GM18868 (cell line): ENCODE measurements around the gene BICRAL.
"Not testable (repeated sequence)": the region's sequence is repeated elsewhere in the genome, so short reads cannot be mapped to it uniquely, and the experiment has no call there.

Source experiments
- ATAC-seq: cut with Tn5 transposase; IDR thresholded peaks from one replicate; pipeline ENCODE4 v1.9.1; 2021; ENCODE audit warnings: mild to moderate bottlenecking, moderate library complexity; ENCODE audit not compliant: unreplicated experiment

The BICRAL gene

DNA sequence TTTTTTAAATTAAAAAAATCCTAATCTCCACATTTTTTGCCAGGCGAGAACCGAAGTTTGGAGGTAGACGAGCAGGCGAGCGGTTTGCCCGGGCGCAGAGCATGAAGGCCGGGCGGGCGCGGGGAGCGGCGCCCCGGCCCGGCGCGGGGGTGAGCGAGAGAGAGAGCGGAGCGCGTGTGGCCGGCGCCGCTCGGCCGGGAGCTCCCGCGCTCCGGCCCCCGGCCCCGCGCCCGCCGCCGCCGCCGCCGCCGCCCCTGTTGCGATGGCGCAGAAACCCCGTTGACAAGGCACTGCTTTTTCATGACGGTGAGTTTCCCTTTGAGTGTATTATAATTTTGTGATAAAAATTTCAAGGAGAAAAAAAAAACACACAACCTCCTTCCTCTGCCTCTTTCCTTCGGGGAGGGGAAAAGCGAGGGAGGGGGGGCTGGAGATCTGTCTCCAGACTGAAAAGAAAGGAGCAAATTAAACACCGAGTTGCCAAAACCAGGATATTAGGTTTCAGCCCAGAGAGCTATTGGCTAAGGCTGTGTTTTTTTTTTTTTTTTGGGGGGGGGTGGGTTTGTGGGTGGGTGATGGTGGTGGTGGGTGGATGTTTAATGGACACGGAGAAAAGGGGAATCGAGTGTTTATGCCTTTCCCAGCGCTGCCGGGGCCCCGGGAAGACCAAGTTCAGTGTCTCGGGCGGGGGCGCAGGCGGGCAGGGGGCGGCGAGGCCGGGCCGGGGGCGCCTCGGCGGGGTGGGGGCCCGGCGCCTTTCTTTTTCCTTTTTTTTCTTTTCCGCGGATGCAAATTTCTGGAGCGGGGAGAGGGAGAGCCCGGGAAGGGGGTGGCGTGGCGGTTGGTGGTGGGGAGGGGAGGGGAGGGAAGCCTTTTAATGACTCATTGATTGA, at the start of gene BICRAL:
Gene BICRAL, plus strand, starts transcription at position 257 of the 893 bp plus-strand sequence. CDS start 39,971 bp downstream, outside the sequence.
- ATAC-seq, result no peak

- ATAC-seq, result not testable (repeated sequence)
Observed at GRCh38 chr6:42733867-42734481, 47.9 kb upstream of the BICRAL start.

DNA sequence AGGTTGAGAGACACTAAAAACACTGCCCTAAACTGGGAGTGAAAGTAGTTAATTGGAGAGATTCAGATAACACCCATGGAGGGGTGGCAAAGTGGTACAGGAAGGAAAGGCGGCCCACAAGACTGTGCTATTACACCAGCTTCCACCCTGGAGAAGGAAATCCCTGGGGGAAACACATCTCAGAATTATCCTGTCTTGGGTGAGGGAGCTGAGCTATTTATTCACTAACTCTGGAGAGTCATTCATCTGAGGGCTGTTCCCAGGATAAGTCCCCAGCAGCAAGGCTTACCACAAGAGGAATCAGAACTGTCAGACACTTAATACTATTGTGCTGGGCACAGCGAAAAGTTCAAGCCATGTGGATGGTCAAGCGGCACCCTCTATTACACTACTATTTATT, 45.9 kb upstream of the BICRAL start:
- no peak for ATAC-seq

GRCh38 chr6:42740725-42741124, 41.1 kb upstream of the BICRAL start:
- no peak for ATAC-seq

- ATAC-seq, result no peak
Observed at GRCh38 chr6:42742116-42742894, 39.5 kb upstream of the BICRAL start.

- no peak for ATAC-seq
Observed at GRCh38 chr6:42744351-42744893, 37.4 kb upstream of the BICRAL start.

- no peak for ATAC-seq
Observed at GRCh38 chr6:42745083-42745639, 36.7 kb upstream of the BICRAL start.

DNA sequence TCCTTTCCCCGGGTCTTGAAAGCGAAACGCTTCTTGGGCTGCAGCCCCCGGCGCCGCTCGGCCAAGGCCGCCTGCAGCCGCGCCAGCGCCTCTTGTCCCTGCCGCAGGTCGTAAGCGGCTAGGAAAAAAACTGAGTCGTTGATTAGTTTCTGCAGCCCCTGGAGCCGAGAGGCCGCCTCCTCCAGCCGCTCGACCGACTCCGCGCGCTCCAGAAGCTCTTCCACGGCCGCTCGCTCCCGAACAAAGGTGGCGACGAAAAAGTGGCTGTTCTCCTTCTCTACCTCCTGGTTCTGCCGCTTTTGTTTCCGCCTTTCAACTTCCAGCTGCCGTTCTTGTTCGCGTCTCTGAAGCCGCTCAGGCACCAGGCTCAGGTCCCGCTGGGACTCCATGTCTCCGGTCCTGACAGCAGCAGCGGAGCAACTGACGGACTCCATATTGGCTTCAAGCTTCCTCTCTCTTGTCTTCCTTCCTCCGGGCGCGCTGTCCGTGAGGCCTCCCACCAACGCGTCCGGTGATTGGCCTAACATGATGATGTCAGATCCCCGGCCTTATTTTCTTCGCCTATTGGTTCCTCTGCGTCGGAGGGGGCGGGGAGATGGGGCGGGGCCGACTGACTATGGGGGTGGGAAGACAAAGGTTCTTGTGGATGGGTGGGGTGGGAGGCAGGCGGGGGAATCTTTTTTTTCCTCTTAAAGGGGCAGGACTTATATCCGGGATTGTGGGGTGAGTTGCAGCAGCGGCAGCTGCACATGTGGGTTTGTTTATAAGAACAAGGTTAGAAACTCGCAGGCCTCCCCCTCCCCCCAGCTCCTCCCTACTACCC, 36.0 kb upstream of the BICRAL start, which contains the start of gene TBCC:
Gene TBCC, minus strand, starts transcription at position 464 of the 823 bp plus-strand sequence. Its CDS starts 30 bp downstream, at position 434.
- ATAC-seq, result peak; percentile 79

GRCh38 chr6:42746463-42747391, 35.1 kb upstream of the BICRAL start:
- ATAC-seq, result peak; percentile 53

- ATAC-seq, result no peak
Observed at GRCh38 chr6:42748203-42748898, 33.5 kb upstream of the BICRAL start.

DNA sequence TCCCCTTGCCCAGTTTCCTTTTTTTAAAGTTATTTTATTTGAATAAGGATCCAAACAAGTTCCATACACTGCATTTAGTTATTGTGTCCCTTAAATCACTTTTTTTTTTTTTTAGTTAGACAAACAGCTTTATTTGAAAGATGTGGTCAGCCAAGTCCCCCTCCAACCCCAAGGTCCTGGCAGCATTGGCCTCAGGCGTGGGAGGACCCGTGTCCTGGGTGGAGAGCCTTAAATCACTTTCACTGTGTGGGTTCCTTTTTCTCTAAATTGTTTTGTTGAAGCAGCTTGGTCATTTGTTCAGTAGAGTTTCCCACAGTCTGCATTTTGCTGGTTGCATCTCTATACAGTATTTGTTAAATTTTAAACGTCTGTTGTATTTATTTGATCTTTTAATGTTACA, 30.8 kb upstream of the BICRAL start:
- no peak for ATAC-seq

- no peak for ATAC-seq
Observed at GRCh38 chr6:42754759-42755158, 27.1 kb upstream of the BICRAL start.

DNA sequence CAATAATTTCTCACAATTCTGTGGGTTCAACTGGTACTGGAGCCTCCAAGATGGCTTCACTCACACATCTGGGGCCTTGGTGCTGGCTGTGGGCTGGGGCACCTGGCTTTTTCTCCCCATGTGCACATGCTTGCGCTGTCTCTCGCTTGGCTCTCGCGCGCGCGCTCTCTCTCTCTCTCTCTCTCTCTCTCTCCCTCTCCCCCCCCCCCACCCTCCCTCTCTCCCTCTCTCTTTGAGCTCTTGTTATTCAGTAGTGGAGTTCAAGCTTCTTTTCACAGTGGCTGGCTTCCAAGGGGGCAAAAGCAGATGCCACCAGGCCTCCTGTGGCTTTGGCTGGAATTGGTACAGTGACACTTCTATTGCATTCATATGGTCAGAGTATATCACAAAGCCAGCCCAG, 25.1 kb upstream of the BICRAL start:
- no peak for ATAC-seq

GRCh38 chr6:42758756-42759430, 23.0 kb upstream of the BICRAL start:
- no peak for ATAC-seq

DNA sequence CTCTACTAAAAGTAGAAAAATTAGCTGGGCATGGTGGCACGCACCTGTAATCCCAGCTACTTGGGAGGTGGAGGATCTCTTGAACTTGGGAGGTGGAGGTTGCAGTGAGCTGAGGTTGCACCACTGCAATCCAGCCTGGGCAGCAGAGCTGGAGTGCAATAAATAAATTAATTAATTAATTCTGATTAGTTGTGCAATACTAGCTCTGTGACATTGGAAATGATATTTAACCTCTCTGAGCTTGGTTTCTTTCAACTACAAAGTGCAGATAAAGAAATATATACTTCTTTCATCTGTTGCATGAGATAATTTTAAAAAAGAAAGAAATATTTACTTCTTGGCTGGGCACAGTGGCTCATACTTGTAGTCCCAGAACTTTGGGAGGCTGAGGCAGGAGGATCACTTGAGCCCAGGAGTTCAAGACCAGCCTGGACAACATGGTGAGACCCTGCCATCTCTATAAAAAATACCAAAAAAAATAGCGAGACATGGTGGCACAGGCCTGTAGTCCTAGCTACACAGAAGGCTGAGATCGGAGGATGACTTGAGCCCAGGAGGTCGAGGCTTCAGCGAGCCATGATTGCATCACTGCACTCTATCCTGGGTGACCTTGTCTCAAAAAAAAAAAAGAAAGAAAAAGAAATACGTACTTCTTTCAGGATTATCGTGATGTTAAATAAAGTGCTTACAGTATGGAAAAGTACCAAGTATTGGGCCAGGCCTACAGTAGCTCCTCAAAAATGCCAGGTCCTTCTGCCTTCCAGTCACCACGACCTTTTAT, 20.4 kb upstream of the BICRAL start:
- ATAC-seq, result no peak

GRCh38 chr6:42762426-42762859, 19.4 kb upstream of the BICRAL start:
- ATAC-seq, result no peak

DNA sequence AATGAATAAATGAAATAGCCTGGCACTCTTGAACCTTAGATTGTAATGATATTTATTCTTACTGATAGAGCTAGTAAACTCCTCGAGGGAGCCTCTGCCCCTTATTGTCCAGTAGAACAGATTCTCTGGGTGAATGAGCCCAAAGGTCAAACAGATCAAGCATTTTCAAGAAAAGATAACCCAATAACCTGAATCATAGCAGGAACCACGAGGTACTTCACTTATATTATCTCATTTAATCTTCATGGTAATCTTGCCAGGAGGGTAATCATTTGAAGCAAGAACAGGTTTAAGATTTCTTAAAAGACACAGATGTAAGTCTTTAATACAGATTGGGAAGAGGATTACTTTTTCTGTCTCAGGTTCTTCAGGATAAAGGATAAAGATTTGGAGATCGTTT, 18.9 kb upstream of the BICRAL start:
- no peak for ATAC-seq
